ENCODE measurements around the gene LRRC45. TPM values are rescaled to one million over a fixed set of nuclear protein-coding genes. Genes with fewer than 3 reads are reported as not detected.

Gene LRRC45
- total RNA-seq, 4 donors from 2014 or later = 15.3 to 33.0 (median 18.9) TPM

GRCh38 chr17:82020572-82021106 lies 2.5 kb upstream of the LRRC45 start:
- 77 to 79% methylated on average over 13 to 14 of the region's 14 CpGs for WGBS, 2 donors
- Histone ChIP-seq H3K36me3 (no peaks in the 10 kb centered on the region), H3K27me3 (no peaks in the 10 kb centered on the region), H3K27ac (no peak overlapping the region), H3K4me1 (peaks cover 23 to 24% of the 10 kb centered on the region in 2 donors), H3K9me3 (no peaks in the 10 kb centered on the region), H3K4me3 (replicated peaks in 1 of 3) (no peak overlapping the region)
- no peak for DNase-seq
- TF ChIP-seq POLR2A (IDR thresholded peaks at IDR 0.05) (no peak), CTCF (IDR thresholded peaks at IDR 0.05) (no peak)
- intact Hi-C loops (cut with DNase I) = loop anchor here (2.0 kb wide), 1 partner anchor 62 kb away; no protein-coding TSS in a partner anchor

- TF ChIP-seq CTCF (IDR thresholded peaks at IDR 0.05) (peak; percentile 19 to 89 (median 74)), POLR2A (IDR thresholded peaks at IDR 0.05) (no peak)
- Histone ChIP-seq H3K4me1 (peaks cover 23 to 24% of the 10 kb centered on the region in 2 donors), H3K27me3 (no peaks in the 10 kb centered on the region), H3K9me3 (no peaks in the 10 kb centered on the region), H3K36me3 (no peaks in the 10 kb centered on the region), H3K27ac (no peak overlapping the region), H3K4me3 (replicated peaks in 1 of 3) (peak overlapping the region in 1 of 3 donors; percentile 95)
- intact Hi-C loops (cut with DNase I) = loop anchor here (2.0 kb wide), 1 partner anchor 63 kb away; no protein-coding TSS in a partner anchor
- peak; percentile 82 to 83 for DNase-seq
- WGBS, 2 donors = 39 to 50% methylated on average over 22 to 24 of the region's 25 CpGs
These were observed 1.8 kb upstream of the LRRC45 start for GRCh38 chr17:82021107-82021899.

GRCh38 chr17:82021900-82022309 lies 1.2 kb upstream of the LRRC45 start:
- H3K27ac ChIP-seq = no peak overlapping the region
- TF ChIP-seq CTCF (IDR thresholded peaks at IDR 0.05) = no peak
- no peak for TF ChIP-seq POLR2A (IDR thresholded peaks at IDR 0.05)
- 12 to 19% methylated on average over 5 to 9 of the region's 10 CpGs for WGBS, 2 donors
- no peaks in the 10 kb centered on the region for H3K36me3 ChIP-seq
- no peaks in the 10 kb centered on the region for H3K27me3 ChIP-seq
- intact Hi-C loops (cut with DNase I) = loop anchor here (2.0 kb wide), 1 partner anchor 63 kb away; no protein-coding TSS in a partner anchor
- peaks cover 23 to 24% of the 10 kb centered on the region in 2 donors for H3K4me1 ChIP-seq
- peak overlapping the region in 2 of 3 donors; percentile 76 to 95 for H3K4me3 ChIP-seq (replicated peaks in 1 of 3)
- DNase-seq = no peak
- no peaks in the 10 kb centered on the region for H3K9me3 ChIP-seq

GRCh38 chr17:82022310-82022980 lies 660 bp upstream of the LRRC45 start, which contains the start of gene CENPX:
Gene CENPX (minus strand): TSS chr17:82022878. CDS start chr17:82022861, 17 bp downstream.
- H3K4me3 ChIP-seq (replicated peaks in 1 of 3) = peak within 1 kb of the TSS; percentile 76 to 95 (median 85)
- no peaks in the 10 kb centered on the region for H3K36me3 ChIP-seq
- 0 to 2% methylated on average over 3 to 16 of the region's 64 CpGs for WGBS, 2 donors
- H3K27ac ChIP-seq = peak within 1 kb of the TSS in 1 of 3 donors; percentile 65
- H3K27me3 ChIP-seq = no peaks in the 10 kb centered on the region
- intact Hi-C loops (cut with DNase I) = no loop called here
- peaks cover 23 to 24% of the 10 kb centered on the region in 2 donors for H3K4me1 ChIP-seq
- peak in 1 of 2 donors; percentile 32 for TF ChIP-seq POLR2A (IDR thresholded peaks at IDR 0.05)
- TF ChIP-seq CTCF (IDR thresholded peaks at IDR 0.05) = no peak
- H3K9me3 ChIP-seq = no peaks in the 10 kb centered on the region
- no peak for DNase-seq
